HG03095 (cell line): ENCODE data around the gene OR2V2.
"Not testable (repeated sequence)": the region's sequence is repeated elsewhere in the genome, so short reads cannot be mapped to it uniquely, and the experiment has no call there.

ENCODE experiments used
- ATAC-seq: cut with Tn5 transposase; IDR thresholded peaks from one replicate; pipeline ENCODE4 v1.9.1; 2021; ENCODE audit warnings: moderate library complexity; ENCODE audit not compliant: unreplicated experiment

The OR2V2 gene

GRCh38 chr5:181114844-181115778 lies 32.3 kb upstream of the OR2V2 start:
- no peak for ATAC-seq

- no peak for ATAC-seq
Measured at GRCh38 chr5:181118369-181118768, 29.0 kb upstream of the OR2V2 start.

GRCh38 chr5:181119105-181119504 lies 28.3 kb upstream of the OR2V2 start:
- no peak for ATAC-seq

- ATAC-seq, result no peak
Measured at GRCh38 chr5:181120306-181120705, 27.1 kb upstream of the OR2V2 start.

GRCh38 chr5:181120761-181121160 lies 26.6 kb upstream of the OR2V2 start:
- no peak for ATAC-seq

GRCh38 chr5:181121675-181122561 lies 25.5 kb upstream of the OR2V2 start:
- no peak for ATAC-seq

- no peak for ATAC-seq
Measured at GRCh38 chr5:181124526-181124925, 22.9 kb upstream of the OR2V2 start.

- no peak for ATAC-seq
Measured at GRCh38 chr5:181126841-181127240, 20.5 kb upstream of the OR2V2 start.

GRCh38 chr5:181127456-181127855 lies 19.9 kb upstream of the OR2V2 start:
- ATAC-seq, result no peak

GRCh38 chr5:181127907-181128626 lies 19.3 kb upstream of the OR2V2 start:
- ATAC-seq, result no peak

- no peak for ATAC-seq
Measured at GRCh38 chr5:181129601-181130000, 17.8 kb upstream of the OR2V2 start.

GRCh38 chr5:181130081-181130480 lies 17.3 kb upstream of the OR2V2 start:
- not testable (repeated sequence) for ATAC-seq

GRCh38 chr5:181130832-181131496 lies 16.4 kb upstream of the OR2V2 start, which contains the start of gene OR2V1:
TSS of gene OR2V1 (minus strand) at chr5:181131169. CDS start at chr5:181125304, 5,865 bp downstream.
- no peak for ATAC-seq

- no peak for ATAC-seq
Measured at GRCh38 chr5:181131514-181131913, 15.9 kb upstream of the OR2V2 start.

- no peak for ATAC-seq
Measured at GRCh38 chr5:181133083-181133482, 14.3 kb upstream of the OR2V2 start.

- ATAC-seq, result no peak
Measured at GRCh38 chr5:181133610-181134231, 13.7 kb upstream of the OR2V2 start.

- ATAC-seq, result no peak
Measured at GRCh38 chr5:181134259-181134658, 13.1 kb upstream of the OR2V2 start.

- ATAC-seq, result no peak
Measured at GRCh38 chr5:181136361-181136955, 10.9 kb upstream of the OR2V2 start.

GRCh38 chr5:181138258-181138657 lies 9.1 kb upstream of the OR2V2 start:
- ATAC-seq, result no peak

GRCh38 chr5:181140766-181141165 lies 6.6 kb upstream of the OR2V2 start:
- no peak for ATAC-seq
